SK-N-SH (cell line): Measurements from ENCODE around the gene IL17A. TPM values are rescaled to one million over a fixed set of nuclear protein-coding genes. Genes with fewer than 3 reads are reported as not detected.

Experiments used
- CTCF ChIA-PET: fragments of 300-600, 350-600 bp; formaldehyde crosslinking; extraction: SDS; loops from one replicate; lab custom pipeline; 2021; lab: Yijun Ruan, JAX
- POLR2A ChIA-PET: fragments of 350-600 bp; sonication (Branson Sonifier 250); formaldehyde crosslinking; extraction: SDS; loops from one replicate; lab custom pipeline; 2020; ENCODE audit warnings: antibody characterized with exemption, inconsistent platforms; lab: Yijun Ruan, JAX
- DNase-seq: peaks from one replicate; pipeline ENCODE4 v3.0.0; 2012
- H2AFZ ChIP-seq: fragments of 200-600 bp; sonication (generic); 2 replicates; pipeline ENCODE4 v1.8.1; 2016; ENCODE audit warnings: antibody characterized with exemption, mild to moderate bottlenecking, low read depth
- H3F3A ChIP-seq: fragments of 200-600 bp; sonication (generic); replicated peaks from 2 replicates; pipeline ENCODE3; 2016; ENCODE audit warnings: antibody characterized with exemption, mild to moderate bottlenecking; ENCODE audit not compliant: insufficient read depth
- H3K27ac ChIP-seq, 2 experiments: fragments of 200-500 bp in 1 of 2; fragments of 200-600 bp in 1 of 2; sonication (Bioruptor generic) in 1 of 2; sonication (generic), shearing (Covaris generic) in 1 of 2; 2 replicates each; pipeline versions ENCODE4 v1.5.1 to v1.6.1; 2014 to 2016; ENCODE audit warnings: low read depth in 2 of 2, inconsistent platforms in 1 of 2, low read length in 1 of 2, mild to moderate bottlenecking in 1 of 2, mixed read lengths in 1 of 2
- H3K27me3 ChIP-seq: fragments of 200-600 bp; sonication (generic), shearing (Covaris generic); 2 replicates; pipeline ENCODE4 v1.6.1; 2016; ENCODE audit warnings: mixed run types; ENCODE audit not compliant: insufficient read depth
- H3K36me3 ChIP-seq, 2 experiments: fragments of 200-500 bp in 1 of 2; fragments of 200-600 bp in 1 of 2; sonication (Bioruptor generic) in 1 of 2; sonication (generic) in 1 of 2; replicated peaks in 1 of 2; 2 replicates each; pipeline versions ENCODE3 to v1.5.1; 2014 to 2016; ENCODE audit warnings: low read length in 1 of 2, mild to moderate bottlenecking in 1 of 2; ENCODE audit not compliant: insufficient read depth in 2 of 2, control insufficient read depth in 1 of 2
- H3K4me1 ChIP-seq, 2 experiments: fragments of 200-500 bp in 1 of 2; fragments of 200-600 bp in 1 of 2; sonication (Bioruptor generic) in 1 of 2; sonication (generic), shearing (Covaris generic) in 1 of 2; 2 replicates each; pipeline versions ENCODE4 v1.5.1 to v1.6.1; 2014 to 2016; ENCODE audit warnings: low read depth in 1 of 2, low read length in 1 of 2, mixed run types in 1 of 2; ENCODE audit not compliant: insufficient read depth in 2 of 2, control insufficient read depth in 1 of 2
- H3K4me2 ChIP-seq: fragments of 200-600 bp; sonication (generic), shearing (Covaris generic); 2 replicates; pipeline ENCODE4 v1.6.1; 2017; ENCODE audit warnings: mixed run types
- H3K4me3 ChIP-seq, 2 experiments: fragments of 200-500 bp in 1 of 2; fragments of 200-600 bp in 1 of 2; sonication (Bioruptor generic) in 1 of 2; sonication (generic), shearing (Covaris generic) in 1 of 2; 2 replicates each; pipeline versions ENCODE4 v1.5.1 to v1.8.1; 2014 to 2016; ENCODE audit warnings: low read depth in 2 of 2, inconsistent platforms in 1 of 2, low read length in 1 of 2, mild to moderate bottlenecking in 1 of 2, mixed read lengths in 1 of 2, moderate library complexity in 1 of 2
- H3K79me2 ChIP-seq: fragments of 200-600 bp; sonication (generic); 2 replicates; pipeline ENCODE4 v1.8.1; 2017; ENCODE audit warnings: mild to moderate bottlenecking; ENCODE audit not compliant: insufficient read depth
- H3K9ac ChIP-seq: fragments of 200-600 bp; sonication (generic); 2 replicates; pipeline ENCODE4 v1.6.1; 2017; ENCODE audit warnings: mixed run types
- H3K9me2 ChIP-seq: fragments of 200-600 bp; sonication (generic); 2 replicates; pipeline ENCODE4 v1.6.1; 2017; ENCODE audit warnings: mixed run types
- H3K9me3 ChIP-seq: fragments of 200-600 bp; sonication (generic); 2 replicates; pipeline ENCODE4 v1.6.1; 2017; ENCODE audit warnings: mixed run types, mild to moderate bottlenecking, moderate library complexity
- H4K20me1 ChIP-seq: fragments of 200-600 bp; sonication (generic); 2 replicates; pipeline ENCODE4 v1.6.1; 2017; ENCODE audit warnings: mild to moderate bottlenecking, mixed run types; ENCODE audit not compliant: insufficient read depth
- ELF1 ChIP-seq: IDR thresholded peaks from 2 replicates; pipeline ENCODE4 v1.4.0; 2012
- FOSL2 ChIP-seq: IDR thresholded peaks from 2 replicates; pipeline ENCODE4 v1.4.0; 2012; ENCODE audit warnings: low read depth, mild to moderate bottlenecking, moderate library complexity, borderline replicate concordance
- FOXJ3 ChIP-seq: sonication (generic); formaldehyde crosslinking; IDR thresholded peaks from 2 replicates; pipeline ENCODE4 v1.5.1; 2020; ENCODE audit warnings: mild to moderate bottlenecking, missing genetic modification reagents
- FOXM1 ChIP-seq: IDR thresholded peaks from 2 replicates; pipeline ENCODE4 v1.4.0; 2012; ENCODE audit warnings: low read depth, mild to moderate bottlenecking
- GATA2 ChIP-seq: sonication (generic); formaldehyde crosslinking; IDR thresholded peaks from 2 replicates; pipeline ENCODE4 v1.5.0; 2020; ENCODE audit warnings: mild to moderate bottlenecking, missing genetic modification reagents
- JUND ChIP-seq: IDR thresholded peaks from 2 replicates; pipeline ENCODE4 v1.4.0; 2012
- MEF2A ChIP-seq: IDR thresholded peaks from 2 replicates; pipeline ENCODE4 v1.4.0; 2012; ENCODE audit warnings: low read depth, borderline replicate concordance
- MXI1 ChIP-seq: IDR thresholded peaks from 2 replicates; pipeline ENCODE4 v1.6.1; 2012; ENCODE audit warnings: mild to moderate bottlenecking, low read depth, low read length, improper control_type of control experiment
- NRF1 ChIP-seq: IDR thresholded peaks from 2 replicates; pipeline ENCODE4 v1.6.1; 2012; ENCODE audit warnings: low read depth, mild to moderate bottlenecking, low read length
- RFX5 ChIP-seq: IDR thresholded peaks from 2 replicates; pipeline ENCODE4 v1.6.1; 2012; ENCODE audit warnings: mild to moderate bottlenecking, improper control_type of control experiment, low read length
- RXRA ChIP-seq: IDR thresholded peaks from 2 replicates; pipeline ENCODE4 v1.4.0; 2012; ENCODE audit warnings: low read depth, mild to moderate bottlenecking, borderline replicate concordance
- TEAD4 ChIP-seq: IDR thresholded peaks from 2 replicates; pipeline ENCODE4 v1.4.0; 2012; ENCODE audit warnings: mild to moderate bottlenecking, borderline replicate concordance; ENCODE audit not compliant: insufficient read depth
- YY1 ChIP-seq: IDR thresholded peaks from 2 replicates; pipeline ENCODE4 v1.4.0; 2012; ENCODE audit warnings: low read depth, mild to moderate bottlenecking
- ZBTB33 ChIP-seq: IDR thresholded peaks from 2 replicates; pipeline ENCODE4 v1.4.0; 2012; ENCODE audit warnings: low read depth, borderline replicate concordance
- WGBS: methylation state at CpG from one replicate; pipeline ENCODE4 v1.1.6; 2017; ENCODE audit warnings: low lambda C conversion rate; 5-methylcytosine and 5-hydroxymethylcytosine counted together
- polyA plus RNA-seq, 3 experiments: library from polyadenylated mRNA; depleted of rRNA; stranded (reverse); fragments of >200 nt; gene quantifications; 2 replicates each; pipeline ENCODE4 v1.2.3, GENCODE V29; 2012
- TF ChIP-seq, protein P1 (sequence below): IDR thresholded peaks from 2 replicates; pipeline ENCODE4; 2012
- TF ChIP-seq, protein P2 (sequence below): fragments of 200-600 bp; sonication (generic); IDR thresholded peaks from 2 replicates; pipeline ENCODE4 v1.6.1; 2017; ENCODE audit warnings: antibody characterized with exemption, mild to moderate bottlenecking, moderate library complexity
- TF ChIP-seq, protein P3 (sequence below): IDR thresholded peaks from 2 replicates; pipeline ENCODE4 v1.6.1; 2012; ENCODE audit warnings: mild to moderate bottlenecking, low read depth, low read length, moderate library complexity

Gene IL17A
- polyA plus RNA-seq (2012; rRNA removed): not detected in 2 replicates
- polyA plus RNA-seq (2012; cell fraction: cytosol; rRNA removed): not detected in 2 replicates
- not detected in 2 replicates for polyA plus RNA-seq (2012; cell fraction: nucleus; rRNA removed)

GRCh38 chr6:52186075-52186474, at the start of gene IL17A:
IL17A (plus strand) TSS chr6:52186375; CDS start chr6:52186432, 57 bp downstream.
- no peaks in the 10 kb centered on the region for H3K4me1 ChIP-seq
- POLR2A ChIA-PET: no interaction called here
- no peaks in the 10 kb centered on the region for H3K9me2 ChIP-seq
- H3K36me3 ChIP-seq: no peaks in the 10 kb centered on the region
- 59% methylated on average over 7 of the region's 7 CpGs for WGBS
- H3K27ac ChIP-seq: no peak within 1 kb of the TSS
- no peak within 1 kb of the TSS for H3K9ac ChIP-seq
- no peaks in the 10 kb centered on the region for H3K9me3 ChIP-seq
- no peaks in the 10 kb centered on the region for H3K27me3 ChIP-seq
- H3K4me2 ChIP-seq: no peak within 1 kb of the TSS
- CTCF ChIA-PET: no interaction called here
- TF ChIP-seq, protein P1, sequence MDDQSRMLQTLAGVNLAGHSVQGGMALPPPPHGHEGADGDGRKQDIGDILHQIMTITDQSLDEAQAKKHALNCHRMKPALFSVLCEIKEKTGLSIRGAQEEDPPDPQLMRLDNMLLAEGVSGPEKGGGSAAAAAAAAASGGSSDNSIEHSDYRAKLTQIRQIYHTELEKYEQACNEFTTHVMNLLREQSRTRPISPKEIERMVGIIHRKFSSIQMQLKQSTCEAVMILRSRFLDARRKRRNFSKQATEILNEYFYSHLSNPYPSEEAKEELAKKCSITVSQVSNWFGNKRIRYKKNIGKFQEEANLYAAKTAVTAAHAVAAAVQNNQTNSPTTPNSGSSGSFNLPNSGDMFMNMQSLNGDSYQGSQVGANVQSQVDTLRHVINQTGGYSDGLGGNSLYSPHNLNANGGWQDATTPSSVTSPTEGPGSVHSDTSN: no peak
- TF ChIP-seq MXI1: no peak
- TF ChIP-seq FOXJ3 (CRISPR knock-in tag): no peak
- no peak for TF ChIP-seq ELF1
- no peak for TF ChIP-seq FOXM1
- TF ChIP-seq ZBTB33: no peak
- TF ChIP-seq YY1: no peak
- no peak for TF ChIP-seq JUND
- TF ChIP-seq NRF1: no peak
- no peak for TF ChIP-seq TEAD4
- TF ChIP-seq, protein P2, sequence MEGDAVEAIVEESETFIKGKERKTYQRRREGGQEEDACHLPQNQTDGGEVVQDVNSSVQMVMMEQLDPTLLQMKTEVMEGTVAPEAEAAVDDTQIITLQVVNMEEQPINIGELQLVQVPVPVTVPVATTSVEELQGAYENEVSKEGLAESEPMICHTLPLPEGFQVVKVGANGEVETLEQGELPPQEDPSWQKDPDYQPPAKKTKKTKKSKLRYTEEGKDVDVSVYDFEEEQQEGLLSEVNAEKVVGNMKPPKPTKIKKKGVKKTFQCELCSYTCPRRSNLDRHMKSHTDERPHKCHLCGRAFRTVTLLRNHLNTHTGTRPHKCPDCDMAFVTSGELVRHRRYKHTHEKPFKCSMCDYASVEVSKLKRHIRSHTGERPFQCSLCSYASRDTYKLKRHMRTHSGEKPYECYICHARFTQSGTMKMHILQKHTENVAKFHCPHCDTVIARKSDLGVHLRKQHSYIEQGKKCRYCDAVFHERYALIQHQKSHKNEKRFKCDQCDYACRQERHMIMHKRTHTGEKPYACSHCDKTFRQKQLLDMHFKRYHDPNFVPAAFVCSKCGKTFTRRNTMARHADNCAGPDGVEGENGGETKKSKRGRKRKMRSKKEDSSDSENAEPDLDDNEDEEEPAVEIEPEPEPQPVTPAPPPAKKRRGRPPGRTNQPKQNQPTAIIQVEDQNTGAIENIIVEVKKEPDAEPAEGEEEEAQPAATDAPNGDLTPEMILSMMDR: no peak
- TF ChIP-seq, protein P3, sequence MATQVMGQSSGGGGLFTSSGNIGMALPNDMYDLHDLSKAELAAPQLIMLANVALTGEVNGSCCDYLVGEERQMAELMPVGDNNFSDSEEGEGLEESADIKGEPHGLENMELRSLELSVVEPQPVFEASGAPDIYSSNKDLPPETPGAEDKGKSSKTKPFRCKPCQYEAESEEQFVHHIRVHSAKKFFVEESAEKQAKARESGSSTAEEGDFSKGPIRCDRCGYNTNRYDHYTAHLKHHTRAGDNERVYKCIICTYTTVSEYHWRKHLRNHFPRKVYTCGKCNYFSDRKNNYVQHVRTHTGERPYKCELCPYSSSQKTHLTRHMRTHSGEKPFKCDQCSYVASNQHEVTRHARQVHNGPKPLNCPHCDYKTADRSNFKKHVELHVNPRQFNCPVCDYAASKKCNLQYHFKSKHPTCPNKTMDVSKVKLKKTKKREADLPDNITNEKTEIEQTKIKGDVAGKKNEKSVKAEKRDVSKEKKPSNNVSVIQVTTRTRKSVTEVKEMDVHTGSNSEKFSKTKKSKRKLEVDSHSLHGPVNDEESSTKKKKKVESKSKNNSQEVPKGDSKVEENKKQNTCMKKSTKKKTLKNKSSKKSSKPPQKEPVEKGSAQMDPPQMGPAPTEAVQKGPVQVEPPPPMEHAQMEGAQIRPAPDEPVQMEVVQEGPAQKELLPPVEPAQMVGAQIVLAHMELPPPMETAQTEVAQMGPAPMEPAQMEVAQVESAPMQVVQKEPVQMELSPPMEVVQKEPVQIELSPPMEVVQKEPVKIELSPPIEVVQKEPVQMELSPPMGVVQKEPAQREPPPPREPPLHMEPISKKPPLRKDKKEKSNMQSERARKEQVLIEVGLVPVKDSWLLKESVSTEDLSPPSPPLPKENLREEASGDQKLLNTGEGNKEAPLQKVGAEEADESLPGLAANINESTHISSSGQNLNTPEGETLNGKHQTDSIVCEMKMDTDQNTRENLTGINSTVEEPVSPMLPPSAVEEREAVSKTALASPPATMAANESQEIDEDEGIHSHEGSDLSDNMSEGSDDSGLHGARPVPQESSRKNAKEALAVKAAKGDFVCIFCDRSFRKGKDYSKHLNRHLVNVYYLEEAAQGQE: no peak
- TF ChIP-seq FOSL2: no peak
- no peak for TF ChIP-seq RFX5
- TF ChIP-seq GATA2 (CRISPR knock-in tag): no peak
- no peak for TF ChIP-seq MEF2A
- TF ChIP-seq RXRA: no peak
- H3K4me3 ChIP-seq: no peak within 1 kb of the TSS
- H3K79me2 ChIP-seq: no peaks in the 10 kb centered on the region
- H4K20me1 ChIP-seq: no peaks in the 10 kb centered on the region
- DNase-seq: no peak
- H3F3A ChIP-seq: no peaks in the 10 kb centered on the region
- H2AFZ ChIP-seq: no peak within 1 kb of the TSS
